Adrenal gland (tissue), 12 donors: Measurements from ENCODE around the gene TEX29. TPM values are rescaled to one million over a fixed set of nuclear protein-coding genes. Genes with fewer than 3 reads are reported as not detected.

Source experiments
- DNase-seq, 7 donors: peaks; one replicate each; pipeline ENCODE4 v3.0.0-alpha.2; 2019 to 2020
- H3K27ac ChIP-seq, 5 donors: fragments of 200-600 bp; sonication (generic) in 4 of 5; 1 replicate in 3 of 5; 2 replicates in 2 of 5; pipeline versions ENCODE4 v1.5.1 to v1.8.0; 2016 to 2020; ENCODE audit warnings: mild to moderate bottlenecking in 1 of 5
- H3K27me3 ChIP-seq: fragments of 200-600 bp; 2 replicates; pipeline ENCODE4 v1.8.0; 2021
- H3K36me3 ChIP-seq, 2 donors: fragments of 200-600 bp; replicated peaks in 1 of 2; 1 replicate in 1 of 2; 2 replicates in 1 of 2; pipeline versions ENCODE4 v1.5.1 to v1.8.0; 2018 to 2022
- H3K4me1 ChIP-seq, 2 donors: fragments of 200-600 bp; replicated peaks in 1 of 2; 1 replicate in 1 of 2; 2 replicates in 1 of 2; pipeline versions ENCODE4 v1.5.1 to v1.8.0; 2018 to 2021
- H3K4me3 ChIP-seq, 4 donors: fragments of 200-600 bp; sonication (generic) in 3 of 4; one replicate each; pipeline ENCODE4 v1.5.1; 2016 to 2018
- H3K9me3 ChIP-seq, 3 donors: fragments of 200-600 bp; sonication (generic) in 1 of 3; replicated peaks in 1 of 3; 1 replicate in 2 of 3; 2 replicates in 1 of 3; pipeline versions ENCODE4 v1.5.1 to v1.8.0; 2016 to 2021
- POLR2A ChIP-seq, 2 donors: fragments of 450-650 bp; IDR thresholded peaks; one replicate each; pipeline ENCODE4 v1.6.1; 2017; ENCODE audit warnings: antibody characterized with exemption in 2 of 2, mild to moderate bottlenecking in 2 of 2, moderate library complexity in 1 of 2
- WGBS, 4 donors: extraction: QIAGEN DNeasy Blood & Tissue Kit in 2 of 4; methylation state at CpG; one replicate each; pipeline versions ENCODE4 v1.1.5 to v1.1.7; 2013 to 2017; 5-methylcytosine and 5-hydroxymethylcytosine counted together
- intact Hi-C, 2 donors: fragments of 100-400 bp; cut with DNase I; formaldehyde crosslinking; loops; one replicate each; pipeline versions ENCODE4 v1.14.1 to v1.15.0; 2022 to 2023
- polyA plus RNA-seq, 3 donors: library from polyadenylated mRNA; stranded (reverse); fragments of 200-250 nt in 2 of 3; fragments of 350-450 nt in 1 of 3; fragmentation: Illumina TruSeq in 1 of 3; extraction: RNeasy Lipid Tissue Mini Kit (QIAGEN cat#74804) in 1 of 3; gene quantifications; one replicate each; pipeline ENCODE4 v1.2.3, GENCODE V29; 2013 to 2014
- total RNA-seq, 9 donors: library from RNA; depleted of rRNA in 4 of 9; stranded (reverse); fragments of >200 nt in 4 of 9; fragments of 120-200 nt in 1 of 9; fragmentation: NEBNext Ultra II Directional in 1 of 9; extraction: Animal tissue kit (Norgen Biotek cat#: 25700) in 1 of 9; gene quantifications; one replicate each; pipeline versions ENCODE4 v1.1.0 to v1.2.4, GENCODE V29; 2013 to 2023
- TF ChIP-seq, protein P1 (sequence below), 6 experiments: fragments of 450-650 bp in 4 of 6; fragments of 200-600 bp in 2 of 6; sonication (generic) in 1 of 6; IDR thresholded peaks; 1 replicate in 5 of 6; 2 replicates in 1 of 6; pipeline versions ENCODE4 v1.5.1 to v1.8.0; 2016 to 2021; ENCODE audit warnings: antibody characterized with exemption in 6 of 6, mild to moderate bottlenecking in 2 of 6, moderate library complexity in 1 of 6
- donor health status: healthy with polysubstance abuse.
- donor health status: Bipolar disorder and iron deficiency.
- donor health status: DM: yes; HTN: yes; CAD: no.
- donor health status: DM: no; HTN: no; CAD: no.
- donor health status: DM: no; HTN: no; CAD: no.
- donor health status: DM: yes; HTN: yes; CAD: no.

Gene TEX29
- total and polyA plus RNA-seq, 12 donors = 0.28 to 4.0 (median 0.34) TPM; not detected in 7

DNA sequence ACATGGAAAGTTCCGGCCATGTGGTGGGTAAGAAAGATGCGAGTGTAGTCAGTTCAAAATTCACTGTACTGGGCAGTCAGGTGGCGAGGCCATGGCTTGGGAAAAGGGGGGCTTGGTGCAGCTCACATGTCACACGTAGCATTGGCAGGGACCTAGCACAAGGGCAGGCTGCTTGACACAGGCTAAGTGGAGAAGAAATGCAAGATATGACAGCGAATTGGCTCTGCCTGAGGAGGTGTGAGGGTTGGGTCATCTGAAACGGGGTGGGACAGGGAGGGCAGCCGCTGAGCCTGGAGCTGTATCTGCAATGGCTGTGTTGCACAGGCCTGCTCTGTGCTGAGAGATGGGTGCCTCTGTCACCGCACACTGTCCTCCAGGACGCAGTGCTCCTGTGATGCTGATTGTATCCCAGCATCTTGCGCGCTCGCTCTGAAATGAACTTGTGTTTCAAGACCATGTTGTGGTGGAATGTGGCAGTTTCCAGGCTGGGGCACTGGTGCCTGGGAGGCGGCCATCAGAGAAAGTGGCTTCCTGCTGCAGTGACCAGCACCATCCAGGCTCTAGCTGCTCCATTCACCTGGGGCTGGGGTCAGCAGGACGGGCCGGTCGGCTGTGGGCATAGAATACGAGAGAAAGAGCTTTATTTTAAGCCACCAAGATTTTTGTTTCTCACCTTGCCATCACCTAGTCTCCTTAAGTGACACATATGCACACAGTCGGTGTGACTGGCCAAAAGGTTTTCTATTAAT, 70.3 kb downstream of the TEX29 start:
- Histone ChIP-seq H3K27me3 (no peaks in the 10 kb centered on the region), H3K27ac (no peak overlapping the region), H3K36me3 (no peaks in the 10 kb centered on the region), H3K4me3 (no peak overlapping the region), H3K9me3 (no peaks in the 10 kb centered on the region), H3K4me1 (no peaks in the 10 kb centered on the region)
- WGBS, 4 donors = 76 to 81% (median 78%) methylated on average over 16 to 18 of the region's 18 CpGs
- intact Hi-C loops = no loop called here
- no peak for TF ChIP-seq POLR2A (IDR thresholded peaks at IDR 0.05)
- TF ChIP-seq, protein P1, sequence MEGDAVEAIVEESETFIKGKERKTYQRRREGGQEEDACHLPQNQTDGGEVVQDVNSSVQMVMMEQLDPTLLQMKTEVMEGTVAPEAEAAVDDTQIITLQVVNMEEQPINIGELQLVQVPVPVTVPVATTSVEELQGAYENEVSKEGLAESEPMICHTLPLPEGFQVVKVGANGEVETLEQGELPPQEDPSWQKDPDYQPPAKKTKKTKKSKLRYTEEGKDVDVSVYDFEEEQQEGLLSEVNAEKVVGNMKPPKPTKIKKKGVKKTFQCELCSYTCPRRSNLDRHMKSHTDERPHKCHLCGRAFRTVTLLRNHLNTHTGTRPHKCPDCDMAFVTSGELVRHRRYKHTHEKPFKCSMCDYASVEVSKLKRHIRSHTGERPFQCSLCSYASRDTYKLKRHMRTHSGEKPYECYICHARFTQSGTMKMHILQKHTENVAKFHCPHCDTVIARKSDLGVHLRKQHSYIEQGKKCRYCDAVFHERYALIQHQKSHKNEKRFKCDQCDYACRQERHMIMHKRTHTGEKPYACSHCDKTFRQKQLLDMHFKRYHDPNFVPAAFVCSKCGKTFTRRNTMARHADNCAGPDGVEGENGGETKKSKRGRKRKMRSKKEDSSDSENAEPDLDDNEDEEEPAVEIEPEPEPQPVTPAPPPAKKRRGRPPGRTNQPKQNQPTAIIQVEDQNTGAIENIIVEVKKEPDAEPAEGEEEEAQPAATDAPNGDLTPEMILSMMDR (IDR thresholded peaks at IDR 0.05) = no peak
- DNase-seq = peak in 2 of 7 donors; percentile 1 to 28

DNA sequence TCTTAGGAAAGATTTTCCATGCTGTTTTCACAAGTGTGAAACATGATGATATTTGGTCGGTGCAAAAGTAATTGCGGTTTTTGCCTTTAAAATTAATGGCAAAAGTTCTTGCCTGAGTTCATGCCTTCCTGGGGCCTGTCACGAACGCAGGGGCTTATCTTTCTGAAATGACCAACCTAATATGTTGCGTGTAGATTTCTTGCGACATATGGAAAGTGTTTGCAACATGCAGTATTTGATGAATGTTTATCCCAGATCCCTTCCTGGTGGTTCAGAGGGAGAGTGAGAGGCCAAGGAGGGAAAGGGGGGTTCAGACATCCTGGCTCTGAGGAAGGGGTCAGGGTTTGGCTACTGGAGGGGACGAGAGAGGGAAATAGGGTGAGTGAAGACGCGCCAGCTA, 72.0 kb downstream of the TEX29 start:
- DNase-seq = no peak
- no peaks in the 10 kb centered on the region for H3K4me1 ChIP-seq
- H3K27me3 ChIP-seq = no peaks in the 10 kb centered on the region
- 71 to 80% (median 77%) methylated on average over 9 of the region's 9 CpGs for WGBS, 4 donors
- H3K27ac ChIP-seq = no peak overlapping the region
- no peak for TF ChIP-seq POLR2A (IDR thresholded peaks at IDR 0.05)
- TF ChIP-seq, protein P1 (IDR thresholded peaks at IDR 0.05) = no peak
- no peaks in the 10 kb centered on the region for H3K36me3 ChIP-seq
- H3K4me3 ChIP-seq = no peak overlapping the region
- H3K9me3 ChIP-seq = no peaks in the 10 kb centered on the region
- intact Hi-C loops = no loop called here

DNA sequence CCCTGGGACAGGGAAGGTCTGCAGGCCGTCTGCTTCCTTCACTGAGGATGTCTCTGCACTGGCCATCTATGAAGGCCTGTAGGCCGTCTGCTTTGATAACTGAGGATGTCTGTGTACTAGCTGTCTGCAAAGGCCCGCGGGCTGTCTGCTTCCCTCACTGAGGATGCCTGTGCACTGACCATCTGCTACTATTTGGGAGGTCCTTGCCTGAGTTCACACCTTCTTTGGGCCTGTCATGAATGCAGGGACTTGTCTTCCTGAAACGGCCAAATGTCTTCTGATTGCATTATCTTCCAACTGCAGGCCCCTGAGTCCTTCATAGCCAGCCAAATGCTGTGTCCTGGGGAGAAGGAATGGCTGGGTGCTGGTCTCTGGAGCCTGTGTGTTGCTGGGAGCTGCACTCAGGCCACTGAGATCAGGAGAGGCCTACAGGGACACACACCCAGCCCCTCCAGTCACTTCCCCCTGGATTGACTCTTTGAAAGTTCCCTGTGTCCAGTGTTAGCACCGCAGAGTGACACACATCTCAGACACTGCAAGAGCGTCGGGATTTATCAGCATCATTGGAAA, 72.9 kb downstream of the TEX29 start:
- Histone ChIP-seq H3K4me3 (no peak overlapping the region), H3K9me3 (no peaks in the 10 kb centered on the region), H3K27ac (no peak overlapping the region), H3K4me1 (no peaks in the 10 kb centered on the region), H3K36me3 (no peaks in the 10 kb centered on the region), H3K27me3 (no peaks in the 10 kb centered on the region)
- no peak for TF ChIP-seq POLR2A (IDR thresholded peaks at IDR 0.05)
- TF ChIP-seq, protein P1 (IDR thresholded peaks at IDR 0.05) = no peak
- intact Hi-C loops = no loop called here
- WGBS, 4 donors = 67 to 77% (median 75%) methylated on average over 7 to 8 of the region's 8 CpGs
- DNase-seq = peak in 1 of 7 donors; percentile 4

Other genes starting within 250 kb of the TEX29 start
- 10 to 100 TPM; 25.3 to 69.3 (median 59.5) TPM for gene ARHGEF7, start 205.3 kb upstream of the TEX29 start, total RNA-seq
- gene ARHGEF7, start 205.3 kb upstream of the TEX29 start, polyA plus RNA-seq = 10 to 100 TPM; 34.5 to 36.5 (median 36.1) TPM